Gastroesophageal sphincter (tissue), 4 donors: Measurements from ENCODE around the gene PHACTR1. TPM values are rescaled to one million over a fixed set of nuclear protein-coding genes. Genes with fewer than 3 reads are reported as not detected.

Experiments used
- ATAC-seq: fragments of 150-250 bp; one replicate; pipeline ENCODE4 v1.9.1; 2016; ENCODE audit warnings: mild to moderate bottlenecking, moderate library complexity
- H3K27ac ChIP-seq, 4 donors: fragments of 200-600 bp; sonication (generic) in 3 of 4; 1 replicate in 3 of 4; 2 replicates in 1 of 4; pipeline ENCODE4 v1.5.1; 2016 to 2019
- H3K27me3 ChIP-seq: fragments of 200-600 bp; sonication (generic); one replicate; pipeline ENCODE4 v1.5.1; 2019
- H3K36me3 ChIP-seq, 2 donors: fragments of 200-600 bp; sonication (generic); one replicate each; pipeline ENCODE4 v1.5.1; 2019; ENCODE audit warnings: control low read depth in 1 of 2
- H3K4me1 ChIP-seq, 3 donors: fragments of 200-600 bp; sonication (generic); 1 replicate in 2 of 3; 2 replicates in 1 of 3; pipeline ENCODE4 v1.5.1; 2016 to 2019; ENCODE audit warnings: control low read depth in 2 of 3
- H3K4me3 ChIP-seq, 2 donors: fragments of 200-600 bp; sonication (generic); one replicate each; pipeline ENCODE4 v1.5.1; 2019; ENCODE audit warnings: mild to moderate bottlenecking in 1 of 2, moderate library complexity in 1 of 2
- H3K9me3 ChIP-seq, 3 donors: fragments of 200-600 bp; sonication (generic); one replicate each; pipeline ENCODE4 v1.5.1; 2017 to 2019; ENCODE audit warnings: control low read depth in 2 of 3
- EP300 ChIP-seq: sonication (generic); formaldehyde crosslinking; IDR thresholded peaks from one replicate; pipeline ENCODE4 v1.6.1; 2017; ENCODE audit warnings: antibody characterized with exemption, mild to moderate bottlenecking
- POLR2A ChIP-seq, 2 donors: fragments of 450-650 bp; IDR thresholded peaks; one replicate each; pipeline ENCODE4 v1.6.1; 2017; ENCODE audit warnings: antibody characterized with exemption in 2 of 2, mild to moderate bottlenecking in 2 of 2, moderate library complexity in 1 of 2
- POLR2AphosphoS5 ChIP-seq: sonication (generic); formaldehyde crosslinking; IDR thresholded peaks from one replicate; pipeline ENCODE4 v1.6.1; 2017; ENCODE audit warnings: antibody characterized with exemption
- WGBS, 2 donors: methylation state at CpG; one replicate each; pipeline ENCODE4 v1.1.5; 2018; ENCODE audit warnings: low coverage in 1 of 2; 5-methylcytosine and 5-hydroxymethylcytosine counted together
- total RNA-seq, 4 donors: library from RNA; depleted of rRNA; stranded (reverse); fragments of >200 nt; gene quantifications; one replicate each; pipeline ENCODE4 v1.1.0, GENCODE V29; 2016
- TF ChIP-seq, protein P1 (sequence below), 4 experiments: fragments of 200-600 bp in 2 of 4; fragments of 450-650 bp in 2 of 4; sonication (generic) in 1 of 4; IDR thresholded peaks; one replicate each; pipeline ENCODE4 v1.5.1; 2017 to 2019; ENCODE audit warnings: antibody characterized with exemption in 4 of 4, mild to moderate bottlenecking in 2 of 4, moderate library complexity in 2 of 4

Gene PHACTR1
- total RNA-seq, 4 donors from 2014 or later, result 0.20 to 27.3 (median 2.2) TPM

DNA sequence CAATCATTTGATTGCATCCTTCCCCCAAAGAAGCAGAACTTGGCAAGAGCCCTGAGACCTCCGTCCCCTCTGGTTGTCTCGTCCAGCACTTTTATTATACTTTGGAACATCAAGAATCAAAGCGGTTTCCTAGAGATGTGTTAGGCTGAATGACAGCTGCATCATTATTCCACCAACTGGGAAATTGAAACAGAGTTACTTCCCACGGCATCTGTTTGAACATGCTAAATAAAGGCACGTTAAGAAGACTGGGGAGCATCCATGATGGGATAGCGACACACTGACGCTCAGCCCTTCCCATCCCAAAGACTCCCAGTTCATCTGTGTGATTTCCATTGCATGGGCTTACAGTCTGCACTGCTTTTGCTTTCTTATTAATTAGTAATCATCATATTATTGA, 464.0 kb downstream of the PHACTR1 start:
- Histone ChIP-seq H3K27ac (no peak overlapping the region), H3K36me3 (no peaks in the 10 kb centered on the region), H3K4me1 (no peaks in the 10 kb centered on the region), H3K4me3 (no peak overlapping the region), H3K27me3 (peaks cover 4% of the 10 kb centered on the region), H3K9me3 (no peaks in the 10 kb centered on the region)
- 93 to 96% methylated on average over 7 of the region's 7 CpGs for WGBS, 2 donors
- TF ChIP-seq EP300 (no peak), POLR2A (IDR thresholded peaks at IDR 0.05) (no peak), POLR2AphosphoS5 (no peak)
- TF ChIP-seq, protein P1, sequence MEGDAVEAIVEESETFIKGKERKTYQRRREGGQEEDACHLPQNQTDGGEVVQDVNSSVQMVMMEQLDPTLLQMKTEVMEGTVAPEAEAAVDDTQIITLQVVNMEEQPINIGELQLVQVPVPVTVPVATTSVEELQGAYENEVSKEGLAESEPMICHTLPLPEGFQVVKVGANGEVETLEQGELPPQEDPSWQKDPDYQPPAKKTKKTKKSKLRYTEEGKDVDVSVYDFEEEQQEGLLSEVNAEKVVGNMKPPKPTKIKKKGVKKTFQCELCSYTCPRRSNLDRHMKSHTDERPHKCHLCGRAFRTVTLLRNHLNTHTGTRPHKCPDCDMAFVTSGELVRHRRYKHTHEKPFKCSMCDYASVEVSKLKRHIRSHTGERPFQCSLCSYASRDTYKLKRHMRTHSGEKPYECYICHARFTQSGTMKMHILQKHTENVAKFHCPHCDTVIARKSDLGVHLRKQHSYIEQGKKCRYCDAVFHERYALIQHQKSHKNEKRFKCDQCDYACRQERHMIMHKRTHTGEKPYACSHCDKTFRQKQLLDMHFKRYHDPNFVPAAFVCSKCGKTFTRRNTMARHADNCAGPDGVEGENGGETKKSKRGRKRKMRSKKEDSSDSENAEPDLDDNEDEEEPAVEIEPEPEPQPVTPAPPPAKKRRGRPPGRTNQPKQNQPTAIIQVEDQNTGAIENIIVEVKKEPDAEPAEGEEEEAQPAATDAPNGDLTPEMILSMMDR (IDR thresholded peaks at IDR 0.05), result no peak
- ATAC-seq, result no peak

DNA sequence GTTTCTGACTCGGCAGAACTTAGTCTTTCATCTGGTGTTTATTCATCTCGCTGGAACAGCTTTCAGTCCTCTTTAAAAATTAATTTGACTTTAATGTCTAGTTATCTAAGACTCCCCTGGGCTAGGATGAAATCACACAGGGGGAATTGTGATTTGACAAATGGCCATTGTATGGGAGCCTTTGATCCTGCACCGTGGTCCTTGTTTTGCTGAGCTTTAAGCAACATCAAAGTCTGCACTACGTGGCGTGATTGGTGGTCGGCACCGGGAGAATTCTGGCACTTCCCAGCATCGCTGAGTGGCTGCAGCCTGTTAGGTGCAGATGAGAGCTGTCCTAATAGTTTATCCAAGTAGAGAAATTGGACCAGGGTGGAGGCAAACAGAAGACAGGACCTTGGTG, 464.8 kb downstream of the PHACTR1 start:
- Histone ChIP-seq H3K27me3 (no peaks in the 10 kb centered on the region), H3K9me3 (no peaks in the 10 kb centered on the region), H3K4me1 (no peaks in the 10 kb centered on the region), H3K4me3 (no peak overlapping the region), H3K36me3 (no peaks in the 10 kb centered on the region), H3K27ac (no peak overlapping the region)
- ATAC-seq, result no peak
- TF ChIP-seq EP300 (no peak), POLR2AphosphoS5 (no peak), POLR2A (IDR thresholded peaks at IDR 0.05) (no peak)
- TF ChIP-seq, protein P1 (IDR thresholded peaks at IDR 0.05), result no peak
- 19 to 32% methylated on average over 4 to 5 of the region's 8 CpGs for WGBS, 2 donors

DNA sequence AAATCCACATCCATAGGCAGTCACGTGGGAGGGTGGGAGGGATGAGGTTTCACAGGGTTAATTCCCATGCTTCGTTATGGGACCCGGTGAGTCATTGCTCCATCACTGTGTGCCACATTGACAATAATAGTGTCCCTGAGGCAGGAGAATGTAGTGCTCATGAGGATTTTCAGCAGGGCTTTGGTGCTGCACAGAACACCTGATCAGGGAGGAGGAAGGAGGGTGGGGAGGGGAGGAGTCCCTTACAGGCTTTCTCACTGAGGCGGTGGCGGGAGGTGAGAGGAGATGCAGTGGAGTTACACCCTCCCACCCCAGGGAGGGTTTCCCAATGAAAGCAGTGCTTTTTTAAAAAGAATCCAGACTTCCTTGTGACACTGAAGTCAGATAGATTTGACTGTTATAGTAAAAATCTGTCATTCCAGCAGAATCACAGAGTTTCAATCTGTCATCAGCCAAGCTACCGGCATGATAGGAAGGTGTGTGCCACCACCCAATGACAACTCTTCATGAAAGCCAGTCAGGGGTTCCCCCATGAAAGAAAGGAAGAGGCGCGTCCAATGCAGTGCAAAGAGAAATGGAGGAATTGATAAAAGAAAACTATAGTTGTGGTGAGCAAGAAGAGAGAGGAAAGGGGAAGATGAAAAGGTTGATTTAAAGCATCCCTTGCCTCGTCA, 467.0 kb downstream of the PHACTR1 start:
- no peaks in the 10 kb centered on the region for H3K4me1 ChIP-seq
- H3K9me3 ChIP-seq, result no peaks in the 10 kb centered on the region
- H3K36me3 ChIP-seq, result no peaks in the 10 kb centered on the region
- no peak for ATAC-seq
- TF ChIP-seq POLR2A (IDR thresholded peaks at IDR 0.05), result no peak
- TF ChIP-seq POLR2AphosphoS5, result no peak
- TF ChIP-seq, protein P1 (IDR thresholded peaks at IDR 0.05), result no peak
- no peak for TF ChIP-seq EP300
- H3K4me3 ChIP-seq, result no peak overlapping the region
- WGBS, 2 donors, result 89 to 94% methylated on average over 4 to 5 of the region's 9 CpGs
- no peaks in the 10 kb centered on the region for H3K27me3 ChIP-seq
- H3K27ac ChIP-seq, result no peak overlapping the region

DNA sequence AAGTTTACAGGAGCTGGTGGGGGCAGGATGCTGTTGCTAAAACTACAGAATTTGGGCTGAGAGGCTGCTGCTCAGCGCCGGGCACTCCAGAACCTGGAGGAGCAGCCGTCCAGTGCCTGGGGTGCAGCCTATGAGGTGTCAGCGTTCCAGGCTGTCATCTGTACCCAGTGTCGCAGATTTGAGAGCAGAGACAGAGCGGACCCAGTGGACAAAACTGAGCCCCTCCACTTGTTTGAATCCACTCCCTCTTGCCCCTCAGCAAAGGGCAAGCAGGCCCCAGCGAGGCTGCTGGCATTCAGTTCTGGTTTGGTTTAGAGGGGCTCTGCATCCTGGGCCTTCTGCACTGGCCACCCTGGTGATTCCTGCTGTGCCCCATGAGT, 467.5 kb downstream of the PHACTR1 start:
- H3K9me3 ChIP-seq, result no peaks in the 10 kb centered on the region
- ATAC-seq, result no peak
- 91% methylated on average over 3 of the region's 7 CpGs; no CpG with 5 or more reads in 1 of the 2 donors for WGBS, 2 donors
- H3K4me1 ChIP-seq, result no peaks in the 10 kb centered on the region
- TF ChIP-seq, protein P1 (IDR thresholded peaks at IDR 0.05), result no peak
- TF ChIP-seq POLR2AphosphoS5 (no peak), EP300 (no peak)
- no peaks in the 10 kb centered on the region for H3K27me3 ChIP-seq
- no peak overlapping the region for H3K27ac ChIP-seq
- no peaks in the 10 kb centered on the region for H3K36me3 ChIP-seq
- no peak overlapping the region for H3K4me3 ChIP-seq

DNA sequence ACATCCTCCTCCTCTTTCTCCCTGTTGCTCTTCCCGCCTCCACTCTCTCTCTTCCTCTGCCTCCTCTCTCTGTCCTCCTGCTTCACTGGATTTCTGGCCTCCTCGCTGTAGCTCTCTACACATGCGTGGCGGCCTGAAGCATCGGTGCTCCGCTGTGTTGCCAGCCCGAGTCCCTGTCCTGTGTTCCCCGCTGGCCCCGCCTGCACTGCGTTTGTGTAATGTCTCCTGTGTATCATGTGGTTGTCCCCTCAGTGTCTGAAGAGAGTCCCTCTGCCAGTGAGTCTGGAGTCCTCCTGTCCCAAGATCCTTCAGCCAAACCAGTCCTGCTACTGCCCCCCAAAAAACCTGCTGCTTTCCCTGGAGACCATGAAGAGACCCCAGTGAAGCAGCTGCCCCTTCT, 468.0 kb downstream of the PHACTR1 start:
- Histone ChIP-seq H3K27me3 (no peaks in the 10 kb centered on the region), H3K36me3 (no peaks in the 10 kb centered on the region), H3K4me3 (no peak overlapping the region), H3K27ac (no peak overlapping the region), H3K4me1 (no peaks in the 10 kb centered on the region), H3K9me3 (no peaks in the 10 kb centered on the region)
- WGBS, 2 donors, result 90 to 99% methylated on average over 7 to 10 of the region's 10 CpGs
- no peak for ATAC-seq
- TF ChIP-seq POLR2AphosphoS5 (no peak), EP300 (no peak), POLR2A (IDR thresholded peaks at IDR 0.05) (no peak)
- TF ChIP-seq, protein P1 (IDR thresholded peaks at IDR 0.05), result no peak
